Endothelial cell of umbilical vein (primary cell): ENCODE results near the gene UBE2I.

Experiments used
- MYC ChIP-seq: IDR thresholded peaks from one replicate; pipeline ENCODE4 v1.6.1; 2011; ENCODE audit warnings: mild to moderate bottlenecking, low read depth, low read length
- POLR2A ChIP-seq: IDR thresholded peaks from 2 replicates; pipeline ENCODE4 v1.6.1; 2012; ENCODE audit warnings: low read depth, mild to moderate bottlenecking, control low read depth, low read length
- TF ChIP-seq, protein P1 (sequence below), 2 donors: IDR thresholded peaks; 1 replicate in 1 of 2; 2 replicates in 1 of 2; pipeline ENCODE4 v1.5.1; 2011; ENCODE audit warnings: low read length in 2 of 2, mild to moderate bottlenecking in 2 of 2, moderate library complexity in 2 of 2, control low read depth in 1 of 2, inconsistent platforms in 1 of 2, low read depth in 1 of 2; ENCODE audit not compliant: insufficient read depth in 1 of 2; ENCODE audit errors: extremely low read depth in 1 of 2

DNA sequence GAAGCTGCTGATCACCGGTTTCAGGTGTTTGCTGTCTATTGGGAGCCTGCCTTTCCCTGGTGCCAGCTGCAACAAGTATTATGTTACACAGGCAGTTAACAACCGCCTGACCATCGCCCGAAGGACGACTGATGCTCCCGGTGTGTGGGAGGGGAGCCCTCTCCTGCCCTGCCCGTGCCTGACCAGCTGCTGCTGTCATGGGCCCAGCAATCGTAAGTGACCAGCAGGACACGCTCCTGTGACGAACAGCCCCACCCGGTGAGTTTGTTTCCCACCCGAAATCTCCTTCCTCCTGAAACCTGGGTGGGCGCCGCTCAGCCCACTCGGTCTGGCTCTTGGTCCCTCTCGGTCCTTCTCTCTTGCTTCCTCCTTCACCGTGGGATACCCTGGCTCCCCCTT is 17.9 kb upstream of the UBE2I start:
- TF ChIP-seq, protein P1, sequence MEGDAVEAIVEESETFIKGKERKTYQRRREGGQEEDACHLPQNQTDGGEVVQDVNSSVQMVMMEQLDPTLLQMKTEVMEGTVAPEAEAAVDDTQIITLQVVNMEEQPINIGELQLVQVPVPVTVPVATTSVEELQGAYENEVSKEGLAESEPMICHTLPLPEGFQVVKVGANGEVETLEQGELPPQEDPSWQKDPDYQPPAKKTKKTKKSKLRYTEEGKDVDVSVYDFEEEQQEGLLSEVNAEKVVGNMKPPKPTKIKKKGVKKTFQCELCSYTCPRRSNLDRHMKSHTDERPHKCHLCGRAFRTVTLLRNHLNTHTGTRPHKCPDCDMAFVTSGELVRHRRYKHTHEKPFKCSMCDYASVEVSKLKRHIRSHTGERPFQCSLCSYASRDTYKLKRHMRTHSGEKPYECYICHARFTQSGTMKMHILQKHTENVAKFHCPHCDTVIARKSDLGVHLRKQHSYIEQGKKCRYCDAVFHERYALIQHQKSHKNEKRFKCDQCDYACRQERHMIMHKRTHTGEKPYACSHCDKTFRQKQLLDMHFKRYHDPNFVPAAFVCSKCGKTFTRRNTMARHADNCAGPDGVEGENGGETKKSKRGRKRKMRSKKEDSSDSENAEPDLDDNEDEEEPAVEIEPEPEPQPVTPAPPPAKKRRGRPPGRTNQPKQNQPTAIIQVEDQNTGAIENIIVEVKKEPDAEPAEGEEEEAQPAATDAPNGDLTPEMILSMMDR (IDR thresholded peaks at IDR 0.05; ENCODE audit: extremely low read depth in 1 of 2, insufficient read depth in 1 of 2, low read depth in 1 of 2, low read length in 2 of 2) = no peak
- TF ChIP-seq MYC (no peak), POLR2A (no peak)
